HG03039 (cell line): ENCODE data around the gene MAP3K20.
"Not testable (repeated sequence)": the region's sequence is repeated elsewhere in the genome, so short reads cannot be mapped to it uniquely, and the experiment has no call there.

ENCODE experiments used
- ATAC-seq: cut with Tn5 transposase; IDR thresholded peaks from one replicate; pipeline ENCODE4 v1.9.1; 2021; ENCODE audit warnings: mild to moderate bottlenecking, moderate library complexity; ENCODE audit not compliant: unreplicated experiment

Gene MAP3K20

DNA sequence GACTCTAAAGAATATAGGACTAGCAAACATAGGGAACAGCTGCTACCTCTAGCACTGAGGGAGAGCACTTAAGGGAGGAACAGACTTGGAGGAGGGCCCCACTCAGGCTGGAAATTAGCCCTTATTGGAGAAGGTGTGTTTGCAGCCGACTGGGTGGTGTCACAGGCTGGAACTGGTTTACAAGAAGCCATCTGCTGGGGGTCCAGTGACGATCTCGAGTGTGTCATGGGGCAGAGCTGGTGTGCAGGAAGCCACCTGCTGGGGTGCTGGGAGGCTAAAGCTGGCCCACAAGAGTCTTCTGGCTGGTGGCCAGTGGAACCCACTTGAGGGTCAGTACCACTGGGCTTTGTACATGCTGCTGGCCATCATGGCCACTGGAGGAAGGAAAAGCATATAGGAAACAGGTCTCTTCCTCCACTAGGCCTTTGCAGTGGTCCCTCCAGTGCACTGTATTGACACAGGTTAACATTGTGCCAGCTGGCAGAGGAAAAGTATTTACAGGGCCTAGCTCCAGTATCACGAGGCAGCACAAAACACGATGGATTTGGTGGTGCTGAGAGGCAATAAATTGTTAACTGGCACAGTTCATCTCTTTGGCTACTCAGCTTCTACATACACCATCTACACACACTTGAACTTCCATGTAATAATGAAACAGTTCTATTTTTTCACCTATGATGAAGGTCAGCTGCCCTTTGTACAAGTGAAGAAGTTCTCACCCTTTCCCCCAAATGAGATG is 43.6 kb downstream of the MAP3K20 start:
- peak; percentile 64 for ATAC-seq

DNA sequence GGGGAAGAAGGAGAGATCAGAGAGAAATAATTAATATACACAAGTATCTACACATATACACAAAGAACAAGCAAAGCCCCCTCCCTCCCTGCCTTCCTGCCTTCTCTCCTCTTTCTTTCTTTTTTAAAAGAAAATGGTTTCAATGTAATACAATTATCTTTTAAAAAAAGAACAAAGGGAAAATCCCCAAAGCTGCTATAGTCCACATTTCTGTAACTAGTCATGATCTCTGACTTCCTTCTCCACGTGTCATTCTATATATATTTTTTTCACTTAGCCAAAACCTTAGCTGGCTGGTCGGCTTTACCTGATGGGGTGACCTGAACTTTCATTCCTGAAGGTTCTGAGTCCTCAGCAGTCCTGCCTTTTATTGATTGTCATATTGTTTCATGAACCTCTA is 44.3 kb downstream of the MAP3K20 start:
- no peak for ATAC-seq

DNA sequence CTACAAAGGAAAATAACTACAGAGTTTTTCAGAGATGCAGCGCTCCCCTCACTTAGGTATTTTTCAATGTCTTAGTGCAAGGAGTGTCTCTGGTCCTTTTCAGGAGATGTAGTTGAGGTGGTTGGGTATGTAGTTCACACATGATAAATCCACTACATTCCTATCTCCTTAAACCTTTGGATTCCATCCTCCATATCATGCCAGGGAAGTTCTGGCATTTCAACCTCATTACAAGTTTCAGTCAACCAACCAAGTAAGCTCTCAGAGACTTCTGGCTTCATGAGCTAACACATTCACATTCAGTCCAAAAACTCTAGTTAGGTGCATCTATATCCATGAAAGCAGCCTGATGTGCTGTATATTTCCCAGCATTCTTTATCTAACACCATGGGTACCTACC is 47.3 kb downstream of the MAP3K20 start:
- ATAC-seq = no peak

DNA sequence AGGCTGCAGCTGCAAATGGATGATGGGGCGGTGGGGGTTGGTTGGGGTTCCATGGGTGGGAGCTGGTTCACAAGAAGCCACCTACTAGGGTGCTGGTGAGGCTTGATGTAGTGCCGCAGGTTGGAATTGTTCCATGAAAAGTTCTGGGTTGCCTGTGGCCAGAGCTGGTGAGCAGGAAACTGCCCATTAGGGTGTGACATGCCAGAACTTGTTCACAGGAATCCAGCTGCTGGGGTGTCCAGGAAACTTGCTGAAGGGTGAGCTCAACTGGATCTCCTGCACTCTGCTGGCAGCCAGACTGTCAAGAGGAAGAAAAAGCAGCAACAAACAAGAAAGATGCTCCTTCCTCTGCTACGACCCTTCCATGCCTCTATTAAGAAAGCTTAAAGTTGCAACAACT is 48.8 kb downstream of the MAP3K20 start:
- ATAC-seq = no peak

DNA sequence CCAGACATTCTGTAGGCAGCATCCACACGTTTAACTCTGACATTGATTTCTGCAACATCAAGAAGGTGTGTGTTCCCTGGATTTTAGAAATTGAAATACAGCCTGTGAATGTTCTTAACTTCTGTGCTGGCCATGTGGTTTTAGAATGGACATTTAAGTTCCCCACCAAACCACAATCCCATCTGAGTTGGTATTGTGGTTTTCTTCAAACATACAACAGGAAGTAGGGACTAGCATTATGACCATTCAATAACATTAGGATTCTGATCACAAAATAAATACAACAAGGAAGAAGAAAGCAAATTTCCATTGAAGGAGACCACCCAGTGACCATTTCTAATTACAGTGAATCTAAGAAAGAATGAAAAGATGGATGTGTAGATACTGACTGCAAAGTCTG is 51.2 kb downstream of the MAP3K20 start:
- ATAC-seq = no peak

DNA sequence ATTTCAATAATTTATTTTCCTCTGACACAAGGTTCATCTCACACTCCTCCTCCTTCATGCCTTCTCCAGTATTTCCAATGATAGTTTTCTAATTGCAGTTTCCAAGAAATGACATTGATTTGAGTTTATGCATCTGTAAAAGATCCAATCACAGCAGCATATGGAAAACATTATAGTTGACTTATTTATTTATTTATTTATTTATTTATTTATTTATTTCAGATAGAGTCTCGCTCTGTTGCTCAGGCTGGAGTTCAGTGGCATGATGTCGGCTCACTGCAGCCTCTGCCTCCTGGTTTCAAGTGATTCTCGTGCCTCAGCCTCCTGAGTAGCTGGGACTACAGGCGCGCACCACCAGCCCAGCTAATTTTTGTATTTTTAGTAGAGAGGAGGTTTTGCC is 52.5 kb downstream of the MAP3K20 start:
- not testable (repeated sequence) for ATAC-seq

DNA sequence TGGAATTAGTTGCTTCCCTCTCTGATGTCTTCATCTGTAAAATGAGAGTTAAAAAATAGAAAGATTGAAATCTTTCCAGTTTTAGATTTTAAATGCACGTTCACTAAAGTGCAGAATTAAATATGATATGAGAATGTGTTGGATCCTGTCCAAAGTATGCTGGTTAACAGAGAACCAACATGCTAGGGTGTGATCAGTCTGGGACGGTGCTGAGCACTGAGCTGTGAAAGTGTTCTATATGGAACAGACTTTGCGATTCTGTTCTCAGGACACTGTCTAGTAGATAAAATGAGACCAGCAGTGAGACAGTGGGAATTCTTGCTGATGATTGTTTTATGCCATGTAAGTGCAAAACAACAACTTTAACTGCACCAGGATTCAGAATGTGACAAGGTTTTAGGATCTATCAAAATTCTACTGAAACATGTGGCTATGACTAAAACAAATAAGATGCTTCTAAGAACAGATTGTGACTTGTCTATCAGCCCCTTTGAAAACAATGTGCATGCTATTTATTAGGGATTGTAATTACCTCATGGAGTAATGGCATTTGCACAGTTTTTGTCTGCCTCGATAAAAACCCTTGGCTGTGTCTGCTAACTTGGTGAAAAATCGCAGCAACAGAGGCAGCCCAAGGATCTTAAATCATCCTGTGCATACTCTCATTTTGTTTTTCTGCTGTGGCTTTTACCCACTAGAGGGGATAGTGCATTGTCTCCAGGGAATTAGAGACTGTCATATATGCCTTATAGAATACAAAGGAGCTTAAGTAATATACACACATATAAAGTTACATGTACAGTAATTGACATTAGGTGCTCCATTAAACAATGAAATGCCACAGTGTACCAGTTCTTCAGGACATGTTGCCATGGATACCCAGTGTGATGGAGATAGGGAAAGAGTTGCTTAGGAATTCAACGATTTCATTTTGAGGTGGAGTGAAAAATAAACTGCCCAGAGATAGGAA is 55.1 kb downstream of the MAP3K20 start:
- ATAC-seq = no peak

DNA sequence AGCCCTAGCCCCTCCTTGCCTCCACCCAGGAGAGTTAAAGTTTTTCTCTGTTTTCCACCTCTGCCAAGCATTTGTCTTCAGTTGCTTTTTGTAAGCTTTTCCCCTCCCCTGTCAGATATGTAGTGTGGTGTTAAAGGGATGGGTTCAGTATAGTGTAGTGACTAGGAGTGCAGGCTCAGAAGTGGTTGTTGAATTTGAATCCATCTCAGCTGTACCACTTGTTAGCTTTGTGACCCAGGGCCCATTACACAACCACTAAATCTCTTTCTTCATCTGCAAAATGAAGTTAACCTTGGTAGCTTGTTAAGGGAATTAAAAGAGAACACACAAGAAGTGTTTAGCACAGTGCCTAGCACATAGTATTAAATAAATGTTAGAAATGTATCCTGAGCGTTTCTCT is 56.9 kb downstream of the MAP3K20 start:
- no peak for ATAC-seq

DNA sequence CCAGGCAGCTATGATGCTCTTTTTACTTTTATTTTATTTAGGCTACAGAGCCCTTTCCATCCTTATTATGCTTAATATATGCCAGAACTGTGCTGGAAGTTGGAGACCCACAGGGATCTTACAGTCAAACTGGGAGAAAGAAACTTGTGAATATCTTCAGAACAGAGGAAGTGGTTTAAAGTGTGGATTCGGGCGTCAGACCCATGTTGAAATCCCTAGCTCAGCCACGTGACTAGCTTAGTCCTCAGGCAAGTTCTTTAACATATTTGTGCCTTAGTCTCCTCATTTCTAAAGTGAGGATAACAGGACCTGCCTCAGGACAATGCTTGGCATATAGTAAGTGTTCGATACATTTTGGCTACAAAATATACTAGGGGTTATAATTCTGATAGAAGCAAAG is 59.1 kb downstream of the MAP3K20 start:
- no peak for ATAC-seq

DNA sequence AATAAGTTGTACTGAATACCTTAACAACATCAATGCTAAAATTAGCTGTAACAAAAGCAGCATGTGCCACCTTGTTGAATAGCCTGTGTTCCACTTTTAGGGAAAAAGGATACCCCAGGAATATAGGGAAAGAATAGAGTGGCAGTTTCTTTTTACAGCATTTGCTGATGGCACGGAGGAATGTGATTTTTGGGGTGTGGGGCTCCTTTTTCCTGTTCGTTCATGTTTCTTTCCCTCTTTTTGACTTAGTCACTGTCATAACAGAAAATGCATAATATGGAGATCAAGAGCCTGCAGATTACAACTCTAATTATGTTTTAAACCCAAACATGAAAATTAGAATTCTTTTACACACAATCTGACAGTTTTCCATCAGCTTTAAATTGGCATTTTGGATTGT is 60.4 kb downstream of the MAP3K20 start:
- no peak for ATAC-seq

DNA sequence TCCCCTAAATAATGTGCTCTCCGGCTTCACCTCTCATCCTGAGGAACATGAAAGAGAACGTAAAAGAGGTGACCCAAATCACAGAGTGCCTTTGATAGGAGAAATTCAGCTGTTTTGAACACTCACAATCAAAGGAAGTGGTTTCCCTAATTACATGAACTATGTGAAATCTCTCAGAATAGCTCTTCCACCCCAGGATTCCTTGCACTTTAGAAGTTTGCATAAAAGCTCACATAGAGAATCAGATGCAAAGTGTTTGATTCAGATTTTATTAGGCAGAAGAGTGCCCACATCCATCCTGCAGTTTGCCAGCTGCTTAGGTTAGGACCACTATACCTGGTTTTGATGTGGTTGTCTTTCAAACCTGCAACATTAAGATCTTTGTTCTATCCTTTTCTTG is 61.0 kb downstream of the MAP3K20 start:
- ATAC-seq = no peak

DNA sequence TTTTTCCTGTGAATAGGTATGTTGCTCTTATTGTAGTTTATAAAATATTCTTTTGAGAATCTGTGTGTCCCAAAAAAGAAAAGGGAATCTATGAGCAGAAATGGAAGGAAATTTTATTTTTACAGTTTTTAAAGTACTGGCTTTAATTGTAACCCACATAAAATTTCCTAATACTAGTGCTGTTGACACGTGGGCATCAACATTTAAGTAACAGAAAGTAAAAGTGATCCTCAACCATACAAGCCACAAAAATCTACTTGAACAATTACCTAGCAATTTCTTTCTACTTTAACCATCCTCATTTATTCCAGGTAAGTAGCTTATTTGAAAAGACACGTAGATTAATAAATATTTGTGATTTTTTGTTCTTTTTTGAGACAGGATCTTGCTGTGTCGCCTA is 62.0 kb downstream of the MAP3K20 start:
- no peak for ATAC-seq

DNA sequence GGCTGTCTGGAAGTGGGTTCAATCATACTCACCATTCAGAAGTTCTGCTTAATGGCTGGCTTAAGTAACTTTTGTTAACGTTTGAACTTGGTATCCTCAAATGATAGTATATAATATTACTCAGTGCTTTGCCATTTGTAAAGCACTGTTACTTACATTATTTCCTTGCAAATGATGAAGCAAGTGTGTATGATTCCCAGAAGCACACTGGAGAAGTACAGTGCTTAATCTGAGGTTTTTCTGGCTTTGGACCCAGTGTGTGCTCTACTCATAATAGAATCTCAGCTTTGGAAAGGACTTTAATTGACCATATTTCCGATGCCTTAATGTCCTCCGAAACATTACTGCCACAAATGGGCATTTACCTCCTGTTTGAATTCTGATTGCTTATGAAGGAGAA is 63.3 kb downstream of the MAP3K20 start:
- ATAC-seq = no peak

DNA sequence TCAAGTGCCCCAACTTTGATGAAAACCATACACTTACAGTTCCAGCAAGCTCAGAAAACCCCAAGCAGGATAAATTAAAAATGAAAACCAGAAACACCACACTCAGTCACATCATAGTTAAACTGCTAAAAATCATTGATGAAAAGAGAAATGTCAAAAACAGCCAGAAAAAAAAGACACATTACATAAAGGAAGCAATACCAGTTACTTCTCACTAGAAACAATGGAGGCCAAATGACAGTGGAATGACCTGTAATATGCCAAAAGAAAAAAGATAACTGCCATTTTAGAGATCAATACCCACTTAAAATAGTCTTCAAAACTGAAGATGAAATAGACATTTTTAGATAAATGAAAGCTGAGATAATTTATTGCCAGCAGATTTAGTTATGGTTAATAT is 66.0 kb downstream of the MAP3K20 start:
- ATAC-seq = no peak

DNA sequence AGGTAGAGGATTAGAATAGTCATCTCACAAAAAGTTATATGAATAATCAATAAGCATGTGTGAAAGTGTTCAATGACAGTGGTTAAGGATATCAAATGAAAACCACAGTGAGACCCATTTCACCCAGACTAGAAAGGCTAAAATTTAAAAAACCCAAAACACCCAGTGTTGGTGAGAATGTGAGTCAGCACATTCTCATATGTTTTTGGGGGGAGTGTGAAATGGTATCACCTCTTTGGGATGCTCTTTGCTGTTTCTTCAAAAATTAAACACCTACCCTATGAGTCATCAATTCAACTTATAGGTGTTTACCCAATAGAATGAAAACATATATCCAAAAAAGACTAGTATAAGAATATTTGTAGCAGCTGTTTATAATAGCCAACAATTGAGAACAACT is 69.8 kb downstream of the MAP3K20 start:
- ATAC-seq = no peak

DNA sequence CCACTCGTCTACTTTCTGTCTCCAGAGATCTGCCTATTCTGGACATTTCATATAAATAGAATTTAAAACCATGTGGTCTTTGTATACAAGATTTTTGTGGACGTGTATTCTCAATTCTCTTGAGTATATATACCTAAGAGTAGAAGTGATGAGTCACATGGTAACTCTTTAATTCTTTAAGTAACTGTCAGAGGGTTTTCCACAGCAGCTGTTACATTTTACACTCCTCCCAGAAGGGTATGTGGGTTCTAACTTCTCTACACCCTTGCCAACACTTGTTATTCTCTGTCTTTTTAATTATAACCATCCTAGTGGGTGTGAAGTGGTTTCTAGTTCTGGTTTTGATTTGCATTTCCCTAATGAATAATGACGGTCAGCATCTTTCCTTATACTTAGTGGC is 70.9 kb downstream of the MAP3K20 start:
- no peak for ATAC-seq

DNA sequence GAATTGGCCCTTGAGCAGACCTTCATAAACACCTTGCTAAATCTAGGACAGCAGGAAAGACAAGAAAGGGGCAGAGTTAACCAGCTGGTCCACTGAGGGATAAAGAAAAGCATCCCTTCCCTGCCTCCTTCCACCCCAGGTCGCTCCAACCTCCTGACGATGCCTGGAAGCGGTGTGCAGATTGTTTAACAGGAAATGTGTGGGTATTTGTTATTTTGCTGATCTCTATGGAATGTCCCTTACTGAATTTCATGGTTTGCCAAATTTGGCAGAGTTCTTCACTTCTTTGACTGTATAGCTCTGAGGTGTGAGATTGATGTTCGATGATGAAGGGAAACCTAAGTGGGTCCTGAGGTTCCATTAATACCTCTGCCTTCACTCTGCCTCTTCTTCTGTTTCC is 72.9 kb downstream of the MAP3K20 start:
- no peak for ATAC-seq

DNA sequence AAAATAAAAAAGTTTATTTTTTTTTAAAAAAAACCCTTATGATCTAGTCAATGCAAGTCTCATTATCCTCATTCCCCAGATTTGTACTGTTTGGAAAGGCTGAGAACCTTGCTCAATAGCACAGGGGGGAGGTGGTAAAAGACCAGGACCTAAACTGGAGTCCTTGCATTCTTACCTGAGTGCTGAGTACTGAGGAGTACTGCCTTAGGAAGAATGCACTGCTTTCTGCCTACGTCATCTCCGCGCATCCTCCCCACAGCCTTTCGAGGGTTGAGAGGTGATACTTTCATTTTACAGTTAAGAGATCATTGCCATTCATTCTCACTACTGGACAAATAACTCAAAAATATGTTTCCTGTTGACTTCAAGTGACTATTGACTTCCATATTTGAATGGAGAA is 73.8 kb downstream of the MAP3K20 start:
- ATAC-seq = no peak

DNA sequence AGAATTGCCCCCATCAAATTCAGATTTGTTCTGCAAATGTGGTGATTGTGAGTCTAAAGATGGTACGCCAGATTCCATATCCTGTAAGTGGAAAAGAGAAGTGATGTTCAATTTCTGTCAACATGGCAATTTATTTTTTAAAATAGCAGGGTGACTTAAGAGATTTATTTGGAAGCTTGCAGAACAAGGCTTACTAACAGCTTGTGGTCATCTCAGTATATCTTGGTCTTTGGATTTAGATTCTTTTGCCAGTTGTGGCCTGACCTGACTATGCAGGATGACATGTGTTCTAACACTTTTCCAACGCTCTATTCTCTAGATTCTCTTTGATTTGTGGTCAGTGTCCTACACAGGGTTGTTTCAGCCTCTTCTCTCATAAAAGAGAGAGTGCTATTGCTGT is 74.4 kb downstream of the MAP3K20 start:
- no peak for ATAC-seq

DNA sequence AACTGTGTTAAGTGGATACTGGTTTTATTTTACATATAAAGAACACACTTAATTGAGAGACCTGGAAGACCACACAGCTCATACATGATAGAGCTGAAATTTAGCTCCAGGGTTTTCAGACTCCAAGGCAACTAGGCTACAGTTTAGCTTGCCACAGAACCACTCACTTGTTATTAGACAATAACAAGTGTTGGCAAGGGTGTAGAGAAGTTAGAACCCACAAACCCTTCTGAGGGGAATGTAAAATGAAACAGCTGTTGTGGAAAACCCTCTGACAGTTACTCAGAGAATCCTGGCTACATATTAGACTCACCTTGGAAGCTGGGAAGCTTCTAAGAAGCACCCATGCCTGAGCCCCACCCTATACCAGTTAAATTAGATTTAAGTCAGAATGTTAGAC is 75.3 kb downstream of the MAP3K20 start:
- no peak for ATAC-seq

DNA sequence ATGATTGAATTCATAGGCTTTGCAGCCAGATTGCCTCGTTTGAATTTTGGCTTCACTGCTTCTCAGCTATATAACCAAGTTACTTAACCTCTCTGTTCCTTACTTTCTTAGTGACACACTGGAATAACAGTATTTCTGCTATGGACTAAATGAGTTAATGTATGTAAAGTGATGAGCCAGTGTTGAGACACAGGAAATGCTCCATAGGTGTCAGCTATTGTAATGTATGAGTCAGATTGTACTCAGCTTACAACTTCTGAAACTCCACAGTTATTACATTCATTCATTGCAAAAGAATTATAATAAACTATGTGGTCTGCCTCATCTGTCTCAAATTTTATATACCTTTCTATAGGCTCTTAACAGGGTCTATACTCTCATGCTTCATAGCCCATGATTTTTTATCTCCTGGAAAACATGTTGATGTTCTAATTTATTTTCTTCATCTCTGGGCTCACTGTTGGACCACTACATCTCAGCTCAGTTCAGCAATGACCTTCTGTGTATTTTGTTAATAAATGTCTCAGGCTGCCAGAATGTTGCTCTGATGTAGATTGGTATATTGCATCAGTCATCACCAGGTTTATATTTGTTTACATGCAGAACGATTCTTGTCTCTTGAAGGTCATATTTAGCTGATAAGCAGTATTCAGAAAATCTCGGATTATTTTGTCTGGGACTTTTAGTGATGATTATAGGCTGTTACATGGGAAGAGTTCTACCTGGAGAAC is 76.2 kb downstream of the MAP3K20 start:
- no peak for ATAC-seq
